ENCODE measurements around the gene NEB. TPM values are rescaled to one million over a fixed set of nuclear protein-coding genes. Genes with fewer than 3 reads are reported as not detected.

NEB gene
- total RNA-seq, 1 experiment from 2014 or later = 0.33 TPM

- peak overlapping the region; percentile 25 for H3K27ac Mint-ChIP-seq (ENCODE audit: low read depth, unreplicated experiment)
Measured at GRCh38 chr2:151765760-151766410, 31.6 kb upstream of the NEB start.

GRCh38 chr2:151762694-151763093, 28.4 kb upstream of the NEB start:
- DNase-seq (ENCODE audit: unreplicated experiment) = no peak
- no peak overlapping the region for H3K4me3 Mint-ChIP-seq (ENCODE audit: unreplicated experiment)
- no peak overlapping the region for H3K27ac Mint-ChIP-seq (ENCODE audit: low read depth, unreplicated experiment)
- H3K9me3 Mint-ChIP-seq (ENCODE audit: unreplicated experiment) = no peaks in the 10 kb centered on the region
- CTCF ChIA-PET = no interaction called here
- no TSS peak for BruUV-seq (replicated peaks)
- no peak for TF ChIP-seq CTCF (IDR thresholded peaks at IDR 0.05; ENCODE audit: unreplicated experiment)
- H3K4me1 Mint-ChIP-seq (ENCODE audit: insufficient read depth, unreplicated experiment) = no peaks in the 10 kb centered on the region
- no peaks in the 10 kb centered on the region for H3K27me3 Mint-ChIP-seq (ENCODE audit: insufficient read depth, unreplicated experiment)
- intact Hi-C loops (cut with micrococcal nuclease) = no loop called here
- no peaks in the 10 kb centered on the region for H3K36me3 Mint-ChIP-seq (ENCODE audit: insufficient read depth, unreplicated experiment)
- POLR2A ChIA-PET = no interaction called here

More at GRCh38 chr2:151765760-151766410, 31.6 kb upstream of the NEB start:
- intact Hi-C loops (cut with micrococcal nuclease) = no loop called here
- H3K4me3 Mint-ChIP-seq (ENCODE audit: unreplicated experiment) = no peak overlapping the region
- TF ChIP-seq CTCF (IDR thresholded peaks at IDR 0.05; ENCODE audit: unreplicated experiment) = no peak
- ChIA-PET CTCF (interaction anchor here (1.1 to 2.5 kb wide), 2 partner anchors 238 to 260 kb away, joined by 3 to 12 read pairs; no protein-coding TSS in a partner anchor), POLR2A (interaction anchor here (0.7 kb wide), 1 partner anchor 260 kb away, joined by 3 read pairs; no protein-coding TSS in a partner anchor)
- no peaks in the 10 kb centered on the region for H3K36me3 Mint-ChIP-seq (ENCODE audit: insufficient read depth, unreplicated experiment)
- H3K9me3 Mint-ChIP-seq (ENCODE audit: unreplicated experiment) = no peaks in the 10 kb centered on the region
- no peaks in the 10 kb centered on the region for H3K27me3 Mint-ChIP-seq (ENCODE audit: insufficient read depth, unreplicated experiment)
- no peak for DNase-seq (ENCODE audit: unreplicated experiment)
- no peaks in the 10 kb centered on the region for H3K4me1 Mint-ChIP-seq (ENCODE audit: insufficient read depth, unreplicated experiment)
- no TSS peak for BruUV-seq (replicated peaks)

- no peak for TF ChIP-seq CTCF (IDR thresholded peaks at IDR 0.05; ENCODE audit: unreplicated experiment)
- ChIA-PET POLR2A (interaction anchor here (0.6 kb wide), 1 partner anchor 328 kb away, joined by 3 read pairs; no protein-coding TSS in a partner anchor), CTCF (interaction anchor here (0.6 to 0.7 kb wide), 2 partner anchors 103 to 263 kb away, joined by 3 to 4 read pairs; no protein-coding TSS in a partner anchor)
- H3K4me3 Mint-ChIP-seq (ENCODE audit: unreplicated experiment) = no peak overlapping the region
- DNase-seq (ENCODE audit: unreplicated experiment) = no peak
- H3K27ac Mint-ChIP-seq (ENCODE audit: low read depth, unreplicated experiment) = no peak overlapping the region
- no peaks in the 10 kb centered on the region for H3K36me3 Mint-ChIP-seq (ENCODE audit: insufficient read depth, unreplicated experiment)
- H3K27me3 Mint-ChIP-seq (ENCODE audit: insufficient read depth, unreplicated experiment) = no peaks in the 10 kb centered on the region
- H3K9me3 Mint-ChIP-seq (ENCODE audit: unreplicated experiment) = no peaks in the 10 kb centered on the region
- BruUV-seq (replicated peaks) = no TSS peak
- no peaks in the 10 kb centered on the region for H3K4me1 Mint-ChIP-seq (ENCODE audit: insufficient read depth, unreplicated experiment)
- intact Hi-C loops (cut with micrococcal nuclease) = no loop called here
Measured at GRCh38 chr2:151761687-151762086, 27.4 kb upstream of the NEB start.

GRCh38 chr2:151761193-151761592, 26.9 kb upstream of the NEB start:
- Mint-ChIP-seq H3K36me3 (ENCODE audit: insufficient read depth, unreplicated experiment) (no peaks in the 10 kb centered on the region), H3K27ac (ENCODE audit: low read depth, unreplicated experiment) (no peak overlapping the region), H3K9me3 (ENCODE audit: unreplicated experiment) (no peaks in the 10 kb centered on the region), H3K4me1 (ENCODE audit: insufficient read depth, unreplicated experiment) (no peaks in the 10 kb centered on the region), H3K27me3 (ENCODE audit: insufficient read depth, unreplicated experiment) (no peaks in the 10 kb centered on the region), H3K4me3 (ENCODE audit: unreplicated experiment) (no peak overlapping the region)
- CTCF ChIA-PET = interaction anchor here (0.6 to 0.7 kb wide), 2 partner anchors 104 to 264 kb away, joined by 3 to 4 read pairs; no protein-coding TSS in a partner anchor
- intact Hi-C loops (cut with micrococcal nuclease) = no loop called here
- POLR2A ChIA-PET = no interaction called here
- BruUV-seq (replicated peaks) = no TSS peak
- TF ChIP-seq CTCF (IDR thresholded peaks at IDR 0.05; ENCODE audit: unreplicated experiment) = no peak
- DNase-seq (ENCODE audit: unreplicated experiment) = no peak
